Brain pericyte (primary cell): ENCODE measurements around the gene PLA2G4F.

Source experiments
- DNase-seq: peaks from one replicate; pipeline ENCODE4 v3.0.0-alpha.2; 2012; ENCODE audit warnings: low read depth, low spot score

The PLA2G4F gene

GRCh38 chr15:42131826-42132806 lies 24.3 kb downstream of the PLA2G4F start:
- DNase-seq = no peak

GRCh38 chr15:42131006-42131405 lies 25.4 kb downstream of the PLA2G4F start:
- DNase-seq = no peak

- no peak for DNase-seq
Measured at GRCh38 chr15:42130246-42130986, 26.0 kb downstream of the PLA2G4F start.

- DNase-seq = no peak
Measured at GRCh38 chr15:42129364-42129763, 27.1 kb downstream of the PLA2G4F start.

GRCh38 chr15:42128476-42128875 lies 28.0 kb downstream of the PLA2G4F start:
- no peak for DNase-seq

GRCh38 chr15:42123546-42123945 lies 32.9 kb downstream of the PLA2G4F start:
- no peak for DNase-seq

GRCh38 chr15:42121682-42122081 lies 34.8 kb downstream of the PLA2G4F start:
- no peak for DNase-seq

GRCh38 chr15:42121021-42121420 lies 35.4 kb downstream of the PLA2G4F start:
- no peak for DNase-seq

- no peak for DNase-seq
Measured at GRCh38 chr15:42120285-42120684, 36.2 kb downstream of the PLA2G4F start.

- no peak for DNase-seq
Measured at GRCh38 chr15:42119446-42119760, 37.0 kb downstream of the PLA2G4F start.

- DNase-seq = no peak
Measured at GRCh38 chr15:42118650-42119445, 37.6 kb downstream of the PLA2G4F start.

GRCh38 chr15:42111924-42112323 lies 44.5 kb downstream of the PLA2G4F start:
- no peak for DNase-seq

- no peak for DNase-seq
Measured at GRCh38 chr15:42110367-42110766, 46.1 kb downstream of the PLA2G4F start.

- no peak for DNase-seq
Measured at GRCh38 chr15:42108806-42109205, 47.6 kb downstream of the PLA2G4F start.

- DNase-seq = no peak
Measured at GRCh38 chr15:42108189-42108588, 48.2 kb downstream of the PLA2G4F start.

- no peak for DNase-seq
Measured at GRCh38 chr15:42107473-42107872, 49.0 kb downstream of the PLA2G4F start.

- no peak for DNase-seq
Measured at GRCh38 chr15:42106288-42106687, 50.1 kb downstream of the PLA2G4F start.

- DNase-seq = no peak
Measured at GRCh38 chr15:42104095-42104891, 52.1 kb downstream of the PLA2G4F start.

GRCh38 chr15:42102646-42103235 lies 53.7 kb downstream of the PLA2G4F start:
- DNase-seq = no peak

- no peak for DNase-seq
Measured at GRCh38 chr15:42101861-42102260, 54.6 kb downstream of the PLA2G4F start.
